ENCODE measurements around the gene TBXAS1.

Gene TBXAS1

GRCh38 chr7:139895141-139895829 is 66.2 kb downstream of the TBXAS1 start:
- no peak for DNase-seq (ENCODE audit: low read depth)
- H3K4me3 ChIP-seq (ENCODE audit: low read depth, low read length), result no peak overlapping the region
- no peak for TF ChIP-seq CTCF (IDR thresholded peaks at IDR 0.05; ENCODE audit: control insufficient read depth, extremely low read depth, insufficient read depth)

GRCh38 chr7:139896288-139896687 is 67.2 kb downstream of the TBXAS1 start:
- no peak for TF ChIP-seq CTCF (IDR thresholded peaks at IDR 0.05; ENCODE audit: control insufficient read depth, extremely low read depth, insufficient read depth)
- DNase-seq (ENCODE audit: low read depth), result no peak
- H3K4me3 ChIP-seq (ENCODE audit: low read depth, low read length), result no peak overlapping the region

GRCh38 chr7:139896831-139897230 is 67.8 kb downstream of the TBXAS1 start:
- no peak for DNase-seq (ENCODE audit: low read depth)
- no peak for TF ChIP-seq CTCF (IDR thresholded peaks at IDR 0.05; ENCODE audit: control insufficient read depth, extremely low read depth, insufficient read depth)
- no peak overlapping the region for H3K4me3 ChIP-seq (ENCODE audit: low read depth, low read length)

GRCh38 chr7:139897422-139898090 is 68.5 kb downstream of the TBXAS1 start:
- DNase-seq (ENCODE audit: low read depth), result no peak
- no peak overlapping the region for H3K4me3 ChIP-seq (ENCODE audit: low read depth, low read length)
- no peak for TF ChIP-seq CTCF (IDR thresholded peaks at IDR 0.05; ENCODE audit: control insufficient read depth, extremely low read depth, insufficient read depth)

- DNase-seq (ENCODE audit: low read depth), result no peak
- no peak overlapping the region for H3K4me3 ChIP-seq (ENCODE audit: low read depth, low read length)
These were observed 69.4 kb downstream of the TBXAS1 start for GRCh38 chr7:139898483-139898882.

GRCh38 chr7:139899328-139899955 is 70.4 kb downstream of the TBXAS1 start:
- DNase-seq (ENCODE audit: low read depth), result no peak
- no peak overlapping the region for H3K4me3 ChIP-seq (ENCODE audit: low read depth, low read length)
- TF ChIP-seq CTCF (IDR thresholded peaks at IDR 0.05; ENCODE audit: control insufficient read depth, extremely low read depth, insufficient read depth), result no peak

More at GRCh38 chr7:139898483-139898882, 69.4 kb downstream of the TBXAS1 start:
- TF ChIP-seq CTCF (IDR thresholded peaks at IDR 0.05; ENCODE audit: control insufficient read depth, extremely low read depth, insufficient read depth), result no peak

Measured in LNCaP clone FGC (cell line).